Peyer's patch (tissue), 4 donors: Measurements from ENCODE around the gene CHN2. TPM values are rescaled to one million over a fixed set of nuclear protein-coding genes. Genes with fewer than 3 reads are reported as not detected.
A peak's percentile ranks its signal among the peaks of the same experiment; 100 is the strongest.

Experiments
- DNase-seq, 3 donors: peaks; one replicate each; pipeline ENCODE4 v3.0.0-alpha.2; 2017 to 2019
- H3K27ac ChIP-seq, 4 donors: fragments of 200-600 bp; sonication (generic); one replicate each; pipeline ENCODE4 v1.5.1; 2016 to 2019
- H3K27me3 ChIP-seq, 2 donors: fragments of 200-600 bp; sonication (generic); one replicate each; pipeline ENCODE4 v1.5.1; 2019
- H3K36me3 ChIP-seq, 3 donors: fragments of 200-600 bp; sonication (generic); one replicate each; pipeline ENCODE4 v1.5.1; 2016 to 2019
- H3K4me1 ChIP-seq, 4 donors: fragments of 200-600 bp; sonication (generic); one replicate each; pipeline ENCODE4 v1.5.1; 2016 to 2019
- H3K4me3 ChIP-seq, 4 donors: fragments of 200-600 bp; sonication (generic); 1 replicate in 3 of 4; 2 replicates in 1 of 4; pipeline ENCODE4 v1.5.1; 2016 to 2019; ENCODE audit warnings: mild to moderate bottlenecking in 1 of 4
- H3K9me3 ChIP-seq, 4 donors: fragments of 200-600 bp; sonication (generic); one replicate each; pipeline ENCODE4 v1.5.1; 2016 to 2019; ENCODE audit warnings: mild to moderate bottlenecking in 1 of 4
- CTCF ChIP-seq, 6 experiments: fragments of 450-650 bp in 4 of 6; fragments of 200-600 bp in 2 of 6; sonication (generic) in 1 of 6; IDR thresholded peaks; one replicate each; pipeline ENCODE4 v1.5.1; 2017 to 2019; ENCODE audit warnings: antibody characterized with exemption in 6 of 6, mild to moderate bottlenecking in 3 of 6, moderate library complexity in 1 of 6
- POLR2A ChIP-seq, 2 donors: fragments of 450-650 bp; IDR thresholded peaks; one replicate each; pipeline ENCODE4 v1.5.1; 2017; ENCODE audit warnings: antibody characterized with exemption in 2 of 2, mild to moderate bottlenecking in 2 of 2, moderate library complexity in 2 of 2
- total RNA-seq, 4 donors: library from RNA; depleted of rRNA; stranded (reverse); fragments of >200 nt; gene quantifications; one replicate each; pipeline ENCODE4 v1.1.0, GENCODE V29; 2016

The CHN2 gene
- total RNA-seq, 4 donors from 2014 or later = 29.7 to 159 (median 120) TPM

GRCh38 chr7:29236649-29237048 is 42.1 kb downstream of the CHN2 start:
- no peak for TF ChIP-seq CTCF (IDR thresholded peaks at IDR 0.05)
- no peak for TF ChIP-seq POLR2A (IDR thresholded peaks at IDR 0.05)
- no peak overlapping the region for H3K27ac ChIP-seq
- DNase-seq = no peak
- H3K4me3 ChIP-seq = no peak overlapping the region
- H3K4me1 ChIP-seq = no peaks in the 10 kb centered on the region
- H3K36me3 ChIP-seq = no peaks in the 10 kb centered on the region
- H3K27me3 ChIP-seq = no peaks in the 10 kb centered on the region
- H3K9me3 ChIP-seq = no peaks in the 10 kb centered on the region

- TF ChIP-seq CTCF (IDR thresholded peaks at IDR 0.05) (no peak), POLR2A (IDR thresholded peaks at IDR 0.05) (no peak)
- no peak for DNase-seq
- no peaks in the 10 kb centered on the region for H3K9me3 ChIP-seq
- no peaks in the 10 kb centered on the region for H3K27me3 ChIP-seq
- no peak overlapping the region for H3K27ac ChIP-seq
- H3K36me3 ChIP-seq = no peaks in the 10 kb centered on the region
- no peaks in the 10 kb centered on the region for H3K4me1 ChIP-seq
- H3K4me3 ChIP-seq = no peak overlapping the region
Measured at GRCh38 chr7:29237489-29237888, 42.9 kb downstream of the CHN2 start.

GRCh38 chr7:29239638-29240037 is 45.1 kb downstream of the CHN2 start:
- DNase-seq = peak in 1 of 3 donors; percentile 69
- TF ChIP-seq POLR2A (IDR thresholded peaks at IDR 0.05) (no peak), CTCF (IDR thresholded peaks at IDR 0.05) (peak in 4 of 6 experiments; percentile 22 to 54 (median 38))
- Histone ChIP-seq H3K27me3 (no peaks in the 10 kb centered on the region), H3K36me3 (no peaks in the 10 kb centered on the region), H3K4me1 (peaks cover 0 to 2% (median 0%) of the 10 kb centered on the region in 4 donors), H3K4me3 (no peak overlapping the region), H3K9me3 (no peaks in the 10 kb centered on the region), H3K27ac (no peak overlapping the region)

GRCh38 chr7:29242265-29242664 is 47.7 kb downstream of the CHN2 start:
- no peak for TF ChIP-seq CTCF (IDR thresholded peaks at IDR 0.05)
- no peak for TF ChIP-seq POLR2A (IDR thresholded peaks at IDR 0.05)
- no peak overlapping the region for H3K27ac ChIP-seq
- no peak overlapping the region for H3K4me3 ChIP-seq
- peaks cover 0 to 2% (median 0%) of the 10 kb centered on the region in 4 donors for H3K4me1 ChIP-seq
- no peak for DNase-seq
- H3K9me3 ChIP-seq = no peaks in the 10 kb centered on the region
- H3K36me3 ChIP-seq = no peaks in the 10 kb centered on the region
- no peaks in the 10 kb centered on the region for H3K27me3 ChIP-seq

- no peaks in the 10 kb centered on the region for H3K36me3 ChIP-seq
- H3K27me3 ChIP-seq = no peaks in the 10 kb centered on the region
- peaks cover 0 to 7% (median 1%) of the 10 kb centered on the region in 4 donors for H3K4me1 ChIP-seq
- TF ChIP-seq CTCF (IDR thresholded peaks at IDR 0.05) (peak in 2 of 6 experiments; percentile 18 to 19), POLR2A (IDR thresholded peaks at IDR 0.05) (no peak)
- no peak overlapping the region for H3K4me3 ChIP-seq
- DNase-seq = peak in 2 of 3 donors; percentile 47 to 55
- H3K27ac ChIP-seq = peak overlapping the region in 1 of 4 donors; percentile 19
- no peaks in the 10 kb centered on the region for H3K9me3 ChIP-seq
Measured at GRCh38 chr7:29243910-29244655, 49.5 kb downstream of the CHN2 start.
